HG02852 (cell line): ENCODE data around the gene CBFB.

ENCODE experiments used
- ATAC-seq: cut with Tn5 transposase; IDR thresholded peaks from one replicate; pipeline ENCODE4 v1.9.1; 2021; ENCODE audit warnings: mild to moderate bottlenecking, moderate library complexity; ENCODE audit not compliant: unreplicated experiment

CBFB gene

DNA sequence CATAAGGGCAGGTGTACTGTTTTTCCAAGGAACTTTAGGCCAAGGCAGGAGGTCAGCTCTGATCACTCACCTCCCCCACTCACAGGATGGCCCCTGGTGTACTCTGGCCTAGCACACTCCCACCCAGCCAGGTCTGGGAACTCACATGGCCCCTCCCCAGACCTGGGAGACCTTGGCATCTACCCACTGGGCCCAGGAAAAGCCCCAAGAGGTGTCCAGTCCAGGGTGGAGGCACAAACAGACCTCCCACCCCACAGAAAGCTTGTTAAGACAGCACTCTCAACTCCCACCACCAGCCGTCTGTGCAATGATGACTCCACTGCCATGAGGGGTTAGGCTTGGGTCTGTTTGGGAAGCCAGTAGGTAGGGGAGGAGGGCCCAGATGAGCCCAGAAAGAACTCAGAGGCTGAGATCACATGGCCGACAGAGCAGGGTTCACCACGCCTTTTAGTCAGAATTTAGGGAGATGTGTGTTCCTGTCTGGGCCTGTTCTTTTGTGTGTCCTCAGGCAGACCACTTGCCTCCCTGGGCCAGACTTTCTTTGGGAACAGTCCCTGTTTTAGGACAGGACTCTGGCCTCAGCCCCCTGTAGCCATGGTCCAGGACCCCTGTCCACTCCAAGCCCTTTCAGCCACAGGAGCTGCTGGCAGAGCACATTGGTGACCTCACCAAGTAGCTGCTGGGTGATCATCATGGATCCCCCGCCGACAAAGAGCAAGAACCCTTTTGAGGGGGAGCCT lies 12.1 kb upstream of the CBFB start:
- ATAC-seq: no peak

GRCh38 chr16:67017421-67017750 lies 11.6 kb upstream of the CBFB start:
- ATAC-seq: no peak

DNA sequence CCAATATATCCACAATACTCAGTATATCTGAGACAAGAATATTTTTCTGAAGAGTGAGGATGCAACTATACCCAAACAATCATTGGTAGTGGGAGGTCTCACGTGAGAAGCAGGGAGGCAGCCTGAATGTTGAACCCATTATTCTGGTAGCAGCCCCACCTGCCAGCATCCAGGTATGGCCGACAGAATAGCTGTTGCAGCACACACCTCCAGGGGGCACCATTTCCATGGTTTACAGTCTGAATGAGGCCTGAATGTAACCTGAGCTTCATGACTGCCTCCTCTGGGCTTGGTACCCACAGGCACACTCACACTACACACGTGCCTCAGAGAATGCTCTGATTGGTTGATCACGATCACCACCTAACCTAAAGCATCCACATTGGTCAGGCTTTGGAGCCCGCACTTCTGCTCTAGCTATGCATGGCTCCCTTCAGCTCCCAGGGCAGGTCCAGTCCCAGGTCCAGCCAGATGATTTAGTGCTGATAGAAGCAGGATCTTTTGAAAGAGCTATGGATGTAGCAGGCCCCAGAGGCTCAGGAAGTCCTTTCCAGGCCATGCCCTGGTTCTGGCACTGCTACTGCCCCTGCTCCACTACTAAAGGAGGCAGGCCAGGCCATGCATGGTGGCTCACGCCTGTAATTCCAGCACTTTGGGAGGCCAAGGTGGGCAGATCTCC lies 11.0 kb upstream of the CBFB start:
- peak; percentile 89 for ATAC-seq

- ATAC-seq: no peak
These were observed 9.8 kb upstream of the CBFB start for GRCh38 chr16:67019171-67019570.

GRCh38 chr16:67021321-67021720 lies 7.6 kb upstream of the CBFB start:
- ATAC-seq: no peak

GRCh38 chr16:67022531-67023214 lies 6.3 kb upstream of the CBFB start:
- no peak for ATAC-seq

- ATAC-seq: no peak
These were observed 5.3 kb upstream of the CBFB start for GRCh38 chr16:67023689-67024088.

DNA sequence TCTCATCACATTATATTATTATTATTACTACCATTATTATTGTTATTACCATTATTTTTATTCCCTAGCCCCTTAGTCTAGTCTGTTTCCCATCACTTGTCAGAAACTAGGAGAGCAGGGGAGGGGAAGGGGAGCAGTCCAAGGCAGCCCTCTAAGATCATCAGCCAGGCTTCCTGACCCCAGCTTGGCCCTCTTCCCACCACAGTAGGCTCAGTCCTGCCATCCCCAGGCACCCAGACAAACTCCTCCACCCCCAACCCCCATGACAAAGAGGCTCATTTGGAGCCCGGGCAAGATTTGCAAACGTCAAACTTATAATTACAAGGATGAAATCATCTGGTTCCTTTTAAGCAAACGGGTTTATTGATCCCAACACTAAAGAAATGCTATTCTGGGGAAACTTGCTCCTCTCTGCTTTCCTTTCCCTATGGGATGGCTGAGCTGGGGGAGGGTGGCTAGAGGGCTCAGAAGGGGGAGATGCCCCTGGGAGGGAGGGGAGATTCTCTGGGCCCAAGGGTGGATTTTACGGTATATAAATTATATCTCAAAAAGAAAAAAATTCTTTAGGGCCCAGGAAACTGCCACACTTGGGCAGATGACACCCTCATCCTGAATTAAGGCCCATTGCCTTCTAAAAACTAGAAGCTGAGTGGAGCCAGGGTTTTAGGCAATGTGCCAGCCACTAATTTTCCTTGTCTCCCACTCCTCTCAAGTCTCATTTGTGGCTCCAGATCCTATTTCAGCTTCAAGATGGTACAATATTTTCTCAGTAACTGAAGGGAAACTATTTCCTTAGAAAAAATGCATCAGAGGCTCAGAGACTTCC lies 4.4 kb upstream of the CBFB start:
- no peak for ATAC-seq

GRCh38 chr16:67025210-67025550 lies 3.8 kb upstream of the CBFB start:
- ATAC-seq: no peak

- ATAC-seq: no peak
These were observed 2.4 kb upstream of the CBFB start for GRCh38 chr16:67026570-67026969.

DNA sequence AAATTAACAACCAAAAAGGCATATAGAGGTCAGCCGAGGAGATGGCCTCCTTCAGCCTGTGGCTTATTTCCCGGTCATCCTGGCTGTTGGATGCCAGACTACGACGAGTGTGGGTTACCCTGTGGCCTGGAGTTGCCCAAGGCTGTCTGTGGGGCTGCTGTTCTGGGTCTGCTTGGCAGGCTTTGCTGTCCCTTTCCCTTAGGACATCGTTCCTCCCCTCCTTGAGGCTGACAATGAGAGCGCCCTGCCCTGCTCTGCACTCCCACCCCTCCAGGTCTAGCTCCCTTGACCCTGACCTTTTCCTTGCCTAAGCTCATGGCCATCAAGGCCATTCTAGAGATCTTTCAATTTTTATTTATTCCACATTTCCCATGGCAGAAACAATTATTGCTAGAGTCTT lies 1.9 kb upstream of the CBFB start:
- ATAC-seq: no peak

DNA sequence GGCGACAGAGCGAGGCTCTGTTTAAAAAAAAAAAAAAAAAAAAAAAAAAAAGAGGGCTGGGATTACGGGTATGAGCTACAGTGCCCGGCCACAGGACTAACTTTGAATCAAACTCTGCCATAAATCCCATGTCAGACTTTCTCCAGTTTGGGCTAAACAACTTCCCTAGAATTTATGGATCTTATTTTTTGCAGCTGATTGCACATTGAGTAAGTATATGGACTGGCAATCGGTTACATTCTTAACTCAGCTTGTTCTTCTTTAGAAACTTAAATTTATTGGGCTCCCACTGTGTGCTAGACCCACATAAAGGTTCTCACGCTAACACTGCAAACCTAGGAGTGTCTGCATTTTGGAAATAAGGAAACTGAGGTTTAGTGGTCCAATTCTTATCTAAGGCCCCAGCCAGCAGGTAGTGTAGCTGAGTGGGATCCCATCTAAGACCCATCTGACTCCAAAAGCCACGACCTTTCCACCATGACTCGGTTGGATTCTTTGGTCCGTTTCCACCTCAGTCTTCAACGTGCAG lies 718 bp upstream of the CBFB start:
- ATAC-seq: no peak

GRCh38 chr16:67029254-67030096 lies 526 bp downstream of the CBFB start:
- peak; percentile 40 for ATAC-seq

- ATAC-seq: no peak
These were observed 1.4 kb downstream of the CBFB start for GRCh38 chr16:67030221-67030962.

DNA sequence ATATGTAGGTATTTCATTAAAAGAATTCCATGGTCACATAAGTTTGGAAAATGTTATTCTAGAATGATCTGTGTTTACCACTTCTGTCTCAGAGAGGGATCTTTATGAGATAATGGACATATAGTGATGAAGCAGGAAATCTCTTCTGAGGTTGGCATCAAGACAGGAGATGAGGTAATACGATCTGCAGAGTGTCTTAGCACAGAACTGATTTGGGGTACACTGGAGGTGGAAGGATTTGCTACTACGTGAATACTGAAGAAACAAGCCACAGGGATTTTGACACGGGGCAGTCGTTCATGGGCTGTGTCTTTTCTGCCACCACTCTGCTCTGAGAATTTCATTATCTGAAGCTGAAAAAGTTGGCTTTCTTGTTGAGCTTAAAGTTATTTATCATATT lies 5.5 kb downstream of the CBFB start:
- no peak for ATAC-seq

- no peak for ATAC-seq
These were observed 6.4 kb downstream of the CBFB start for GRCh38 chr16:67035364-67035763.

GRCh38 chr16:67036323-67036741 lies 7.4 kb downstream of the CBFB start:
- ATAC-seq: no peak

DNA sequence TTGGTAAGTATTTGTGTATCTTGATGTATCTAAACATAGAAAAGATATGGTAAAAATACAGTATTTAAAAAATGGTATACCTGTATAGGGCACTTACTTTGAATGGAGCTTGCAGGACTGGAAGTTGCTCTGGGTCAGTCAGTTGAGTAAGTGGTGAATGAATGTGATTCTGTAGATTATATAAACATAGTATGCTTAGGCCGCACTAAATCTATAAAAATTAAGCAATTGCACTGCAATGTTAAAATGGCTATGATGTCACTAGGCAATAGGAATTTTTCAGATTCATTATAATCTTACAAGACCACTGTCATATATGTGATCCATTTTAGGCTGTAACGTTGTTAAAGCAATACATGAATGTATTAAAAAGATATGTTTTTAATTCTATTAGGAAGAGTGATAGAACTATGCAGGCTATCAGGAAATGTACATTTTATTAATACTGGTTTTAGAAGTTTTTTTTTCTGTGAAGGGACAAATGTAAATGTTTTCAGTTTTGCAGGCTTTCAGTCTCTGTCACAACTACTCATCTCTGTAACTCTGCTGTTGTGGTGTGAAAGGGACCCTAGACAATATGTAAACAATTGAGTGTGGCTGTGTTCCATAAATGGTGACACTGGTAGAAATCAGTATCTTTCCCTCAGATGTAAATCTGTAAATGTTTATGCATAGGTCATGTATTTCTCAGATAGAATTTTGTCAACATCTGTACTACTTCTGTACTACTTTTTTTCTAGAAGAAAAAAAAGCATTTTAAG lies 10.5 kb downstream of the CBFB start:
- ATAC-seq: no peak

GRCh38 chr16:67040166-67040565 lies 11.2 kb downstream of the CBFB start:
- ATAC-seq: no peak
